ENCODE data around the gene CCDC57.

The CCDC57 gene

DNA sequence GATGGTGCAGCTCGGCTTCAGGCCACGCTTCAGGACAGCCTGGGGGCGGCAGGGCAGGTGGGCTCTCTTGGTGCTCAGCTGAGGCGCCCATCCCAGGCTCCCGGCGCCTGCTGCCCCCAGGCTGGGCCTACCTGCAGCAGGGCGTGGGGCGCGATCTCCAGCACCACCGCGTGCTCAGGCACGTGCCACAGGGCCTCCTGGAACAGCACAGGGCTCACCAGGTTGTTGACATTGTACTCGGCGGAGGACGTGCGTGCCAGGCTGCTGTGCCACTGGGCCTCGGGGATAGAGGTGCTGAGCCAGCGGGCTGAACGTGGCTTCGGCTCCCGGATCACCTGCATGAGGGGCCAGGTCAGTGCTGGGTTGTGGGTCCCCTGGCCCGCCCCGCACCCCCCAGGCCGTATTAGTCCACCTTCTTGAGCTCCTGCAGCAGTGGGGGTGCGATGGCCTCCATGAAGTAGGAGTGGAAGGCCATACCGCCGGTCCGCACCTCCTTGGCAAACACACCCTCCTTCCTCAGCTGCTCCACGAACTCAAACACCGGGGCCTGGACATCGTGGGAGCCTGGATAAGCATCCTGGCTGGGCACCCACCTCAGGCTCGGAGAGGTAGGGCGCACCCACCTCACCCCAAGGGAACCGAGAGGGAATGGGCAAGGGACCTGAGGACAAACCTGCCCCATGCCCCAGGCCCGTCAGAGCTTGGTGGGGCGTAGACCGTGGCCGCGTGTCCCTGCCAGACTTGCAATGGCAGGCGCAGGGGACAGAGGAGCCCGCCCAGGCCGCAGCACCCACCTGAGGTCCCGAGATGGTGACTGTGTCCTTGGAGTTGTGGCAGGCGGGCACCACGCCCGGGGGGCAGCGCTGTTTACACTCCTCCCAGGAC, 123.6 kb downstream of the CCDC57 start:
- DNase-seq: peak in 1 of 2 experiments; percentile 1

DNA sequence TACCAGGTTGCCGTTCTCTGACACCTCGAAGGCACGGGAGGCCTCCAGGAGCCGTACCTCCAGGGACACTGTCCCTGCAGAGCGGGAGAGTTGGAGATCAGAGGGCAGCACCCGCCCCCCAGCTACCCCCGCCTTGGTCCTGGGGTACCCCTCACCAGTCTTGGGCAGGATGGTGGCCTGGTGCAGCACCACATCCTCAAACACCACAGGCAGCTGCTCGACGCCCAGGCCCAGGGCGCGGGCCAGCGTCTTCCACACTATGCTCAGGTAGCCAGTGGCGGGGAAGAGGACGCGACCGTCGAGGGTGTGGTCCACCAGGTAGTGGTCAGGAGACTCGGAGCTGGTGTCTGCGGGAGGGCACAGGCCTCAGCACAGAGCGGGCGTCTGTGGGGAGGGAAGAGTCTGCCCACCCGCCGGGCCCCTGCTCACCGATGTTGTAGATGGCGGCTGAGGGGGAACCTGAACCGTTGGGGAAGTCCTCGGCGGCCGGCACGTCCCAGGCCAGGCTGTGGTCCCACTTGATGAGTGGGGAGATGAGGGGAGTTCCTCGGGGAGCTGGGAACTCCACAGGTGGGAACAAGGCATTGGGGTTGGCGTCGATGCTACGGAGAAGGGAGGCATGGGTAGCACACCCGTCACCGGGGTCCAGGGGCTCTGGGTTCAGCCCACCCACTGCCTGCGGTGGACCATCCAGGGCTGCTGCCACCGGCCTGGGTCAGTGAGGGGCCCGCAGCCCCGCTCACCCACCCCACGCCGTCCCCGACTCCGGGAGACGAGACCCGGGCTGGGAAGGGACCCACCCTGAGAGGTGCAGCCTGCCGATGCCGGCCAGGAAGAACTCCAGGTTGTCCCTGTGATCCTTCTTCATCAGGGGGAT, 124.4 kb downstream of the CCDC57 start:
- no peak for DNase-seq

DNA sequence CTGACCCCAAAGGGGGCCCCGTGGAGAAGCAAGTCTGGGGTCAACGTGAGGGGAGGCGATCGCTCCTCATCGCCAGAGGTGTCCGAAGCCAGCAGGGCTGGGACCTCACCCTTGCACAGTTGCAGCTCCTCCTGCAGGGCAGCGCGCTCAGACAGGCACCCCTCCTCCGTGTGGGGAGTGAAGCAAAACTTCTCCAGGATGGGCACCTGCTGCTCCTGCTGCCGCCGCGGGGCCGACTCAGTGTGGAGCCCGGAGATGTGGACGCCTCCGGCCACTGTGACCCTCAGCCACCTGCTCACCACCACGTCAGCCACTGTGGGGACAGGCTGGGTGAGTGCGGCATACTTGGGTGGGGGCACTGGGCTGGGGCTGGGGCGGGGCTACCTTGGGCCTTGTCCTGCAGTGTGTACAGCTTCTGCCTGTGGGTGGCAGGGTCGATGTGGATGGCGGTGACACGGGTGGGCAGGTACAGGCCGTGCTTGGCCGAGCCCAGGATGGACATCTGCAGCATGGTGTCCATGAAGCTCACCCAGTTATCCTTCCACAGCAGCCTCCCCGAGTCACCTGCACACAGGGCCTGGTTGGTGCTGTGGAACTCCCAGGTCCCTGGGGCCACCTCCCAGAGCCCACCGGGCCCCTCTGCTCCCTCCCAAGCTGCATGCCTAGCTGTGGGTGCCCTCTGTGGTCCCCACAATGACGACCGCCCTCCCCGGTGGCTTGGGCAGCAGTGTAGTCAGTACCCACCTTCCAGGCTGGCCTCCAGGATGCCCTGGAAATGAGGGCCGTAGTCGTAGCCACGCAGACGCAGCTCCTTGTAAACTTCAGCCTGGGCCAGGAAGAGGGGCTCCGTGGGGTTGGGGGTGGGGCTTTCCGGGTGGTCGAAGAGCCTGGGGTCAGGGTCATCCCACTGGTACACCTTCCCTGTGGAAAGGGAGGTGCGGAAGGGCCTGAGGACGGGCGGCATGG, 125.4 kb downstream of the CCDC57 start:
- peak in 1 of 2 experiments; percentile 1 for DNase-seq

GRCh38 chr17:82085931-82086764, 126.5 kb downstream of the CCDC57 start:
- peak in 1 of 2 experiments; percentile 0 for DNase-seq

DNA sequence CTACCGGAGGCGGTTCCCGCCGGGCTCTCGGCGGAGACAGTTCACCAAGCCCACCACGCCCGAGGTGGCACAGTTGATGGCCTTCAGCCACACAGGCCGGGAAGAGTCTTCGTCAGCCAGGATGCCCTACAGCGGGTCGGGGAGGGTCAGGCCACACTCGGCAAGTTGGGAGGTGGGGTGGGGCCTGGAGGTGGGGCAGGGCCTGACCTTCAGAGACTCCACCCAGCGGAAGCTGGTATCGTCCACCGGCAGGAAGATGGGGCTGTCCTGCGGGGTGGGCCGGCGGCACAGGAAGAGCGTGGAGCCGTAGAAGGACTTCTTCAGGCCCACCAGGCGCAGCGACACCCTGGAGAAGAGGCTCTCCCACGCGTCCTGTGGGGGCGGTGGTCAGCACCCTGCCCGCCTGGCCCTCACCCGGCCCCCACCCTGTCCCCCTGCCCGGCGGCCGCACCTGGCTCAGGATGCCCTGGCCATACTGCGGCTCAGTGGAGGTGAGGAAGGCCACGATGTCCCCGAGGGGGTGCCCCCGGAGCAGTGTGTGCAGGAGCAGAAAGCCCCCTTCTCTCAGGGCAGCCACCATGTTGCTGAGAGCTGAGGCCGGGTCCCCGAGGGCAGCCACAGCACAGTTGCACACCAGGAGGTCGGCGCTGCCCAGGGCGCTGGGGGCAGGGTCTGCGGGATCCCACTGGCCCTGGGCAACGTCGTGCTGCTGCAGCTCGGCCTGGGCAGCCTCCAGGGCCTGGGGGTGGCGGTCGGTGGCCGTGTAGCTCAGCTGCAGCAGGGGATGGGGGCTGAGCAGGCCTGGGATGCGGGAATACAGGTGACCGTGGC, 127.4 kb downstream of the CCDC57 start:
- no peak for DNase-seq

GRCh38 chr17:82084373-82085030, 128.1 kb downstream of the CCDC57 start:
- DNase-seq: no peak

- DNase-seq: no peak
These were observed 128.9 kb downstream of the CCDC57 start for GRCh38 chr17:82083533-82084359.

GRCh38 chr17:82083009-82083408, 129.6 kb downstream of the CCDC57 start:
- DNase-seq: no peak

GRCh38 chr17:82082456-82082855, 130.2 kb downstream of the CCDC57 start:
- DNase-seq: no peak

GRCh38 chr17:82081966-82082365, 130.7 kb downstream of the CCDC57 start:
- DNase-seq: no peak

- DNase-seq: no peak
These were observed 131.1 kb downstream of the CCDC57 start for GRCh38 chr17:82081546-82081945.

- DNase-seq: no peak
These were observed 131.7 kb downstream of the CCDC57 start for GRCh38 chr17:82080789-82081464.

DNA sequence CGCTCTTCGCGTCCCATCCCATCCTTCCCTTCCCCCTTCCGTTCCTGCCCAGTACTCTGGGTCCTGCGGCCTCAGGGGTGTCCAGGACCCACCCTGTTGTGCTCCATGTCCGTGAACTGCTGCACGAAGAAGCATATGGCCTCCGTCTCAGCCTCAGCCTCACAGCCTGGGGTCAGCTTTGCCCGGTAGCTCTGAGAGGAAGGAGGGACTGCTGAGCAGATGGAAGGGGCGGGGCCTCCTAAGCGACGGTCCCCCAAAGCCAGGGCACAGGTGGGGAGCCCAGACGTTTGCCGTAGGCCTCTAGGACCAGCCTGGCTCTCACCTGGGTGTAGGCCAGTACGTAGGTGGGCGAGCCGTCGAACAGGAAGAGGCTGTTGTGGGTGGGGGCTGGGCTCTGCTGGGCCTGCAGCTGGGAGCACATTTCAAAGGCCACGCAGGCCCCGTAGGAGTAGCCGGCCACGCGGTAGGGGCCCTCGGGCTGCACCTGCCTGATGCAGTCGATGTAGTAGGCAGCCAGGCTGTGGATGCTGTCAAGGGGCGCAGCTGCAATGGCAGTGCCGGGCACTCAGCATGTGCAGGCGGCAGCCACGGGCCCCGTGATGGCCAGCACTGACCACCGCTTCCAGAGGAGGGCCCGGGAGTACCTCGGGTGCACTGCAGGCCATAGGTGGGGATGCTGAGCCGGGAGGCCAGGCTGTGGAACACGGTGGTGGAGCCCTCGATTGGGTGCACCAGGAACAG, 132.4 kb downstream of the CCDC57 start:
- DNase-seq: no peak

DNA sequence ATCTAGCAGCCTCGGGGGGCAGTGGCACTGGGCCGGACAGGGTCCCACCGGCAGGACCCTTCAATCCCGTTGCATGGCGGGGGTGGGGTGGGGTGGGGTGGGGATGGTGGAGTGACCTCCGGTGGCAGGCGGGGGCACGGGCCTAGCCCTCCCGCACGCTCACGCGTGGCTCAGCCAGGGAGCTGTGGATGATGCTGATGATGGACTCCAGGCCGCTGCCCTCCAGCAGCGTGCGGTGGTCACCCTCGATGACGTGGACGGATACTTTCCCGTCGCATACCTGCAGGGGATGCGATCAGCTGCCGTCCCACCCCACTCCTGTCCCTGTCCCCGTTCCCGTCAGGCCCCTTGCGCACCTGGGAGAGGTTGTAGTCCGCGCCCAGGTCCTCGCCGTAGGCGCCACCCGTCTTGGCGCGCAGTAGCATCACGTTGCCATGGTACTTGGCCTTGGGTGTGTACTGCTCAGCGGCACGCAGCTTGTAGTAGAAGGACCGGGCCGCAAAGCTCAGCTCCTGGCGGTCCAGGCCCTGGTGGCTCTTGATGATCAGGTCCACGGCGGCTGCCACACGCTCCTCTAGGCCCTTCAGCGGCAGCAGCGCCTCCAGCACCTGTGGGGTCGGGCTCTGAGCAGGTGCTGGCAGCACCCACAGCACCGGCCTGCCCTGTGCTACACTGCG, 133.5 kb downstream of the CCDC57 start:
- DNase-seq: no peak

GRCh38 chr17:82078433-82078832, 134.2 kb downstream of the CCDC57 start:
- DNase-seq: no peak

GRCh38 chr17:82077617-82078358, 134.9 kb downstream of the CCDC57 start:
- DNase-seq: no peak

All from stimulated activated CD4-positive, alpha-beta T cell treated with anti-CD3 and anti-CD28 coated beads, Interleukin-4, amount 100 ng/mL, for 4 hours (primary cell).